ENCODE measurements around the gene KCNK4. TPM values are rescaled to one million over a fixed set of nuclear protein-coding genes. Genes with fewer than 3 reads are reported as not detected.

The KCNK4 gene
- total and polyA plus RNA-seq, 12 donors = 0.10 to 0.54 TPM; not detected in 10

GRCh38 chr11:64318766-64319761 lies 28.0 kb downstream of the KCNK4 start:
- no peaks in the 10 kb centered on the region for H3K27me3 ChIP-seq
- peaks cover 10 to 20% of the 10 kb centered on the region in 2 donors for H3K4me1 ChIP-seq (replicated peaks in 1 of 2)
- TF ChIP-seq POLR2A (IDR thresholded peaks at IDR 0.05) = no peak
- TF ChIP-seq CTCF (IDR thresholded peaks at IDR 0.05) = no peak
- H3K36me3 ChIP-seq (replicated peaks in 1 of 2) = peaks cover 0 to 35% of the 10 kb centered on the region in 2 donors
- WGBS, 4 donors = 20 to 33% (median 22%) methylated on average over 13 to 19 of the region's 19 CpGs
- intact Hi-C loops (cut with DNase I) = no loop called here
- peak overlapping the region; percentile 15 to 92 (median 79) for H3K4me3 ChIP-seq
- peak in 4 of 7 donors; percentile 39 to 59 (median 48) for DNase-seq
- H3K9me3 ChIP-seq (replicated peaks in 1 of 3) = no peaks in the 10 kb centered on the region
- H3K27ac ChIP-seq = peak overlapping the region; percentile 87 to 100 (median 98)

GRCh38 chr11:64320556-64320955 lies 29.5 kb downstream of the KCNK4 start:
- H3K4me3 ChIP-seq = no peak overlapping the region
- 88 to 95% (median 94%) methylated on average over 6 to 7 of the region's 7 CpGs for WGBS, 4 donors
- no peaks in the 10 kb centered on the region for H3K9me3 ChIP-seq (replicated peaks in 1 of 3)
- peaks cover 0 to 20% of the 10 kb centered on the region in 2 donors for H3K36me3 ChIP-seq (replicated peaks in 1 of 2)
- TF ChIP-seq POLR2A (IDR thresholded peaks at IDR 0.05) (no peak), CTCF (IDR thresholded peaks at IDR 0.05) (no peak)
- H3K27ac ChIP-seq = no peak overlapping the region
- DNase-seq = no peak
- H3K27me3 ChIP-seq = no peaks in the 10 kb centered on the region
- intact Hi-C loops (cut with DNase I) = no loop called here
- peaks cover 10 to 20% of the 10 kb centered on the region in 2 donors for H3K4me1 ChIP-seq (replicated peaks in 1 of 2)

- no peak for TF ChIP-seq POLR2A (IDR thresholded peaks at IDR 0.05)
- no peak for TF ChIP-seq CTCF (IDR thresholded peaks at IDR 0.05)
- H3K27ac ChIP-seq = no peak overlapping the region
- peaks cover 10 to 20% of the 10 kb centered on the region in 2 donors for H3K4me1 ChIP-seq (replicated peaks in 1 of 2)
- intact Hi-C loops (cut with DNase I) = no loop called here
- peaks cover 0 to 15% of the 10 kb centered on the region in 2 donors for H3K36me3 ChIP-seq (replicated peaks in 1 of 2)
- WGBS, 4 donors = 75 to 91% (median 87%) methylated on average over 5 of the region's 5 CpGs
- H3K4me3 ChIP-seq = no peak overlapping the region
- no peaks in the 10 kb centered on the region for H3K9me3 ChIP-seq (replicated peaks in 1 of 3)
- H3K27me3 ChIP-seq = no peaks in the 10 kb centered on the region
- no peak for DNase-seq
Measured at GRCh38 chr11:64321026-64321425, 29.9 kb downstream of the KCNK4 start.

- 93 to 97% (median 94%) methylated on average over 4 to 5 of the region's 5 CpGs for WGBS, 4 donors
- TF ChIP-seq POLR2A (IDR thresholded peaks at IDR 0.05) = no peak
- no peak for TF ChIP-seq CTCF (IDR thresholded peaks at IDR 0.05)
- H3K9me3 ChIP-seq (replicated peaks in 1 of 3) = no peaks in the 10 kb centered on the region
- H3K36me3 ChIP-seq (replicated peaks in 1 of 2) = peaks cover 0 to 14% of the 10 kb centered on the region in 2 donors
- H3K27me3 ChIP-seq = no peaks in the 10 kb centered on the region
- no peak overlapping the region for H3K27ac ChIP-seq
- peaks cover 10 to 16% of the 10 kb centered on the region in 2 donors for H3K4me1 ChIP-seq (replicated peaks in 1 of 2)
- H3K4me3 ChIP-seq = no peak overlapping the region
- DNase-seq = no peak
- intact Hi-C loops (cut with DNase I) = no loop called here
Measured at GRCh38 chr11:64321533-64321932, 30.4 kb downstream of the KCNK4 start.

Measured in adrenal gland (tissue), 12 donors.